Hair follicle dermal papilla cell (primary cell): ENCODE measurements around the gene SRGAP1. TPM values are rescaled to one million over a fixed set of nuclear protein-coding genes. Genes with fewer than 3 reads are reported as not detected.

Experiments used
- small RNA-seq: library from RNA; depleted of rRNA; stranded (forward); fragments of <200 nt; gene quantifications from one replicate; pipeline ENCODE3, GENCODE V24; 2012
- total RNA-seq: library from RNA; depleted of rRNA; stranded (reverse); fragments of >200 nt; gene quantifications from 2 replicates; pipeline ENCODE4 v1.2.3, GENCODE V29; 2012

Gene SRGAP1
- 23.7 and 26.7 TPM in 2 replicates for total RNA-seq

DNA sequence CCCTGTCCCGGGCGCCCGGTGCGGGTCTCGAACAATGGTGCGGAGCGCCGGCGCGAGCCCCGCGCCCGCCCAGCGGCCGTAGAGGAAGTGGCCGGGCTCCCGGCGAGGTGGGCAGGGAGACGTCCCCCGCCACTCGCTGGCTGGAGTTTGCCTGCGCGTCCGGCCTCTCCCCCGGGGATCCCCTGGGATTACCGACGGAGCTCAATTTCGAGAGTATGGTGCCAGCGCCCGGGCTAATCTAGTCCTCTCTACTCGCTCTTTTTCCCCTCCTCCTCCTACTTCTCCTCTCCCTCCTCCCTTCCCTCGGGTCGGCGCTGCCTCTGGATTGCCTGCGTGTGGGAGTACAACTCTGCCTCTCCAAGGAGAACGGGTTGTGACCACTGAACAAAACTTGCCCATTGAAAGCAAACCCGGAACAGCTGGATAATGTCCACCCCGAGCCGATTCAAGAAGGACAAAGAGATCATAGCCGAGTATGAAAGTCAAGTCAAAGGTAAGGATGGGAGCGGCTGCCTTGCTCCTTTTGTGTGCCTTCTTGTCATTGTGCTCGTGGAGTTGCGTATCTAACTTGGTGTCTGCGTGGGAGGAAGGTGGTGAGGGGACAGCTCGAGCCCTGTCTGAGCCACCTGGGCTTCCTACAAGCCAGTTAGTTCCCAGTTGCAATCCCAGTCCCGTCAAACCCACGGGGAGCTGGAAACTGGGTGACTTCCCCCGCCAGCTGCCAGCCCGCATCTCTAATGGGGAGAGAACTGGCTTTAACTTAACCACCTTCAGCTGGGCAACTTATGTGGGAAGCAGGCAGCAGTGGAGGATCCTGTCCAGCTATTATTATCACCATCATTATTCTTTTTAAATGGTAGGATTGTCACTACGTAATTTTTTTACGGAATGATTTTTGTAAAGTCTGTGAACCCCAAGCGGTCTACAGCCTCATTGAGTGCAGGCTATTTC is at the start of gene SRGAP1:
SRGAP1 (plus strand) TSS at position 310 of the 951 bp plus-strand sequence; CDS start at position 427, 117 bp downstream.

Small RNAs within 50 kb of the gene (small RNA-seq; reads per million reads assigned to genes)
- gene AC020611.1 (not detected), gene RNU6-1009P (not detected)

Other genes with a start within 250 kb of the SRGAP1 start
- 6.8 and 13.6 TPM in 2 replicates for gene DPY19L2, start 176.2 kb upstream of the SRGAP1 start, total RNA-seq
- 14.9 and 16.6 TPM in 2 replicates for gene RXYLT1, start 64.8 kb upstream of the SRGAP1 start, total RNA-seq